Inferior parietal cortex (tissue), 1 donor: ENCODE data around the gene SKAP1.

Experiments
- DNase-seq: peaks from one replicate; pipeline ENCODE4 v3.0.0-alpha.2; 2016; ENCODE audit errors: extremely low spot score

Gene SKAP1

GRCh38 chr17:48148029-48148770, 281.8 kb downstream of the SKAP1 start:
- no peak for DNase-seq

GRCh38 chr17:48144976-48145798, 284.8 kb downstream of the SKAP1 start:
- DNase-seq, result no peak

GRCh38 chr17:48144231-48144630, 285.8 kb downstream of the SKAP1 start:
- no peak for DNase-seq

GRCh38 chr17:48143629-48144028, 286.4 kb downstream of the SKAP1 start:
- no peak for DNase-seq

- DNase-seq, result no peak
Observed at GRCh38 chr17:48139944-48140343, 290.1 kb downstream of the SKAP1 start.

GRCh38 chr17:48137656-48138055, 292.4 kb downstream of the SKAP1 start:
- DNase-seq, result no peak

GRCh38 chr17:48134912-48135480, 295.0 kb downstream of the SKAP1 start:
- no peak for DNase-seq

GRCh38 chr17:48132385-48132784, 297.6 kb downstream of the SKAP1 start:
- no peak for DNase-seq

- DNase-seq, result peak; percentile 85
Observed at GRCh38 chr17:48131216-48131824, 298.7 kb downstream of the SKAP1 start.

- DNase-seq, result no peak
Observed at GRCh38 chr17:48129981-48130380, 300.0 kb downstream of the SKAP1 start.

GRCh38 chr17:48128400-48128799, 301.6 kb downstream of the SKAP1 start:
- DNase-seq, result no peak

GRCh38 chr17:48127371-48128051, 302.5 kb downstream of the SKAP1 start:
- no peak for DNase-seq

- no peak for DNase-seq
Observed at GRCh38 chr17:48126532-48126850, 303.5 kb downstream of the SKAP1 start.

GRCh38 chr17:48125829-48126531, 304.0 kb downstream of the SKAP1 start:
- DNase-seq, result no peak

- no peak for DNase-seq
Observed at GRCh38 chr17:48123776-48124388, 306.1 kb downstream of the SKAP1 start.

- DNase-seq, result peak; percentile 79
Observed at GRCh38 chr17:48123111-48123510, 306.9 kb downstream of the SKAP1 start.

GRCh38 chr17:48122665-48123045, 307.4 kb downstream of the SKAP1 start:
- no peak for DNase-seq

GRCh38 chr17:48121923-48122664, 307.9 kb downstream of the SKAP1 start:
- peak; percentile 51 for DNase-seq

GRCh38 chr17:48113201-48113676, 316.8 kb downstream of the SKAP1 start:
- no peak for DNase-seq

- no peak for DNase-seq
Observed at GRCh38 chr17:48111937-48112241, 318.1 kb downstream of the SKAP1 start.
